Activated naive CD8-positive, alpha-beta T cell treated with anti-CD3 and anti-CD28 coated beads for 36 hours (primary cell): ENCODE results near the gene ARHGAP44. TPM values are rescaled to one million over a fixed set of nuclear protein-coding genes. Genes with fewer than 3 reads are reported as not detected.

ENCODE experiments used
- DNase-seq: peaks from one replicate; pipeline ENCODE4 v3.0.0; 2021
- H3K27ac Mint-ChIP-seq: one replicate; pipeline ENCODE4 v1.8.0; 2022; ENCODE audit warnings: mild to moderate bottlenecking, moderate library complexity, mixed read lengths
- H3K27me3 Mint-ChIP-seq: one replicate; pipeline ENCODE4 v1.8.0; 2022; ENCODE audit warnings: mild to moderate bottlenecking, mixed read lengths
- H3K36me3 Mint-ChIP-seq: one replicate; pipeline ENCODE4 v1.8.0; 2021; ENCODE audit warnings: mild to moderate bottlenecking, mixed read lengths
- H3K4me1 Mint-ChIP-seq: one replicate; pipeline ENCODE4 v1.8.0; 2021; ENCODE audit warnings: mixed read lengths
- H3K4me3 Mint-ChIP-seq: one replicate; pipeline ENCODE4 v1.8.0; 2022; ENCODE audit warnings: mild to moderate bottlenecking, moderate library complexity, mixed read lengths
- H3K9me3 Mint-ChIP-seq: one replicate; pipeline ENCODE4 v1.8.0; 2022; ENCODE audit warnings: mixed read lengths
- total RNA-seq, 2 experiments: library from RNA; stranded (reverse); gene quantifications; one replicate each; pipeline ENCODE4 v1.2.3, GENCODE V29; 2021

The ARHGAP44 gene
- under 1 TPM; 0.16 to 0.29 TPM for total RNA-seq

- Mint-ChIP-seq H3K27me3 (peaks cover 47% of the 10 kb centered on the region), H3K4me3 (peak within 1 kb of the TSS; percentile 64), H3K36me3 (no peaks in the 10 kb centered on the region), H3K27ac (no peak within 1 kb of the TSS), H3K4me1 (peaks cover 4% of the 10 kb centered on the region), H3K9me3 (peaks cover 1% of the 10 kb centered on the region)
- peak; percentile 34 for DNase-seq
Observed at GRCh38 chr17:12789481-12790248, at the start of gene ARHGAP44. TSS of gene ARHGAP44 (plus strand) at chr17:12789498. CDS start at chr17:12789839, 341 bp downstream.

- H3K27ac Mint-ChIP-seq: no peak overlapping the region
- no peaks in the 10 kb centered on the region for H3K27me3 Mint-ChIP-seq
- DNase-seq: no peak
- H3K4me1 Mint-ChIP-seq: no peaks in the 10 kb centered on the region
- H3K9me3 Mint-ChIP-seq: no peaks in the 10 kb centered on the region
- H3K4me3 Mint-ChIP-seq: no peak overlapping the region
- no peaks in the 10 kb centered on the region for H3K36me3 Mint-ChIP-seq
Observed at GRCh38 chr17:12739500-12739899, 49.8 kb upstream of the ARHGAP44 start.

GRCh38 chr17:12743046-12743445 lies 46.3 kb upstream of the ARHGAP44 start:
- DNase-seq: no peak
- no peaks in the 10 kb centered on the region for H3K4me1 Mint-ChIP-seq
- no peak overlapping the region for H3K27ac Mint-ChIP-seq
- no peak overlapping the region for H3K4me3 Mint-ChIP-seq
- H3K27me3 Mint-ChIP-seq: no peaks in the 10 kb centered on the region
- H3K9me3 Mint-ChIP-seq: no peaks in the 10 kb centered on the region
- no peaks in the 10 kb centered on the region for H3K36me3 Mint-ChIP-seq

GRCh38 chr17:12744298-12744697 lies 45.0 kb upstream of the ARHGAP44 start:
- H3K27ac Mint-ChIP-seq: no peak overlapping the region
- no peak for DNase-seq

GRCh38 chr17:12744786-12745185 lies 44.5 kb upstream of the ARHGAP44 start:
- Mint-ChIP-seq H3K27me3 (no peaks in the 10 kb centered on the region), H3K4me1 (no peaks in the 10 kb centered on the region), H3K4me3 (no peak overlapping the region), H3K9me3 (no peaks in the 10 kb centered on the region), H3K27ac (no peak overlapping the region), H3K36me3 (no peaks in the 10 kb centered on the region)
- no peak for DNase-seq

More at GRCh38 chr17:12744298-12744697, 45.0 kb upstream of the ARHGAP44 start:
- Mint-ChIP-seq H3K4me3 (no peak overlapping the region), H3K4me1 (no peaks in the 10 kb centered on the region), H3K9me3 (no peaks in the 10 kb centered on the region), H3K27me3 (no peaks in the 10 kb centered on the region), H3K36me3 (no peaks in the 10 kb centered on the region)

GRCh38 chr17:12745486-12745885 lies 43.8 kb upstream of the ARHGAP44 start:
- Mint-ChIP-seq H3K27me3 (no peaks in the 10 kb centered on the region), H3K4me1 (no peaks in the 10 kb centered on the region), H3K36me3 (no peaks in the 10 kb centered on the region), H3K4me3 (no peak overlapping the region), H3K9me3 (no peaks in the 10 kb centered on the region), H3K27ac (no peak overlapping the region)
- DNase-seq: no peak

- Mint-ChIP-seq H3K27ac (no peak overlapping the region), H3K27me3 (no peaks in the 10 kb centered on the region), H3K9me3 (no peaks in the 10 kb centered on the region), H3K36me3 (no peaks in the 10 kb centered on the region), H3K4me3 (no peak overlapping the region), H3K4me1 (no peaks in the 10 kb centered on the region)
- DNase-seq: no peak
Observed at GRCh38 chr17:12756786-12757185, 32.5 kb upstream of the ARHGAP44 start.

- no peak overlapping the region for H3K4me3 Mint-ChIP-seq
- no peaks in the 10 kb centered on the region for H3K4me1 Mint-ChIP-seq
- no peaks in the 10 kb centered on the region for H3K36me3 Mint-ChIP-seq
- no peak for DNase-seq
- H3K27me3 Mint-ChIP-seq: no peaks in the 10 kb centered on the region
- no peaks in the 10 kb centered on the region for H3K9me3 Mint-ChIP-seq
- no peak overlapping the region for H3K27ac Mint-ChIP-seq
Observed at GRCh38 chr17:12759090-12759489, 30.2 kb upstream of the ARHGAP44 start.

GRCh38 chr17:12765548-12765947 lies 23.8 kb upstream of the ARHGAP44 start:
- Mint-ChIP-seq H3K27me3 (no peaks in the 10 kb centered on the region), H3K4me1 (no peaks in the 10 kb centered on the region), H3K27ac (no peak overlapping the region), H3K36me3 (no peaks in the 10 kb centered on the region), H3K9me3 (no peaks in the 10 kb centered on the region), H3K4me3 (no peak overlapping the region)
- no peak for DNase-seq

GRCh38 chr17:12768255-12768654 lies 21.0 kb upstream of the ARHGAP44 start:
- Mint-ChIP-seq H3K9me3 (no peaks in the 10 kb centered on the region), H3K4me3 (no peak overlapping the region), H3K27ac (no peak overlapping the region), H3K27me3 (no peaks in the 10 kb centered on the region), H3K36me3 (no peaks in the 10 kb centered on the region), H3K4me1 (no peaks in the 10 kb centered on the region)
- no peak for DNase-seq

GRCh38 chr17:12769981-12770380 lies 19.3 kb upstream of the ARHGAP44 start:
- Mint-ChIP-seq H3K27ac (no peak overlapping the region), H3K36me3 (no peaks in the 10 kb centered on the region), H3K4me1 (no peaks in the 10 kb centered on the region), H3K27me3 (no peaks in the 10 kb centered on the region), H3K9me3 (no peaks in the 10 kb centered on the region), H3K4me3 (no peak overlapping the region)
- DNase-seq: no peak

GRCh38 chr17:12773153-12773552 lies 16.1 kb upstream of the ARHGAP44 start:
- Mint-ChIP-seq H3K27ac (no peak overlapping the region), H3K27me3 (no peaks in the 10 kb centered on the region), H3K9me3 (no peaks in the 10 kb centered on the region), H3K36me3 (no peaks in the 10 kb centered on the region), H3K4me1 (no peaks in the 10 kb centered on the region), H3K4me3 (no peak overlapping the region)
- no peak for DNase-seq

GRCh38 chr17:12789075-12789480 lies 220 bp upstream of the ARHGAP44 start:
- peak overlapping the region; percentile 63 for H3K4me3 Mint-ChIP-seq
- peaks cover 1% of the 10 kb centered on the region for H3K9me3 Mint-ChIP-seq
- H3K27me3 Mint-ChIP-seq: peaks cover 47% of the 10 kb centered on the region
- H3K27ac Mint-ChIP-seq: no peak overlapping the region
- H3K4me1 Mint-ChIP-seq: peaks cover 4% of the 10 kb centered on the region
- H3K36me3 Mint-ChIP-seq: no peaks in the 10 kb centered on the region
- DNase-seq: no peak

- H3K9me3 Mint-ChIP-seq: peaks cover under 1% of the 10 kb centered on the region
- H3K4me1 Mint-ChIP-seq: peaks cover 4% of the 10 kb centered on the region
- H3K27me3 Mint-ChIP-seq: peaks cover 47% of the 10 kb centered on the region
- no peak overlapping the region for H3K27ac Mint-ChIP-seq
- no peaks in the 10 kb centered on the region for H3K36me3 Mint-ChIP-seq
- no peak for DNase-seq
- peak overlapping the region; percentile 64 for H3K4me3 Mint-ChIP-seq
Observed at GRCh38 chr17:12790249-12791106, 1.2 kb downstream of the ARHGAP44 start.

GRCh38 chr17:12794919-12795532 lies 5.7 kb downstream of the ARHGAP44 start:
- DNase-seq: no peak
- H3K27ac Mint-ChIP-seq: no peak overlapping the region
- H3K9me3 Mint-ChIP-seq: peaks cover 4% of the 10 kb centered on the region
- no peak overlapping the region for H3K4me3 Mint-ChIP-seq
- H3K4me1 Mint-ChIP-seq: peaks cover 3% of the 10 kb centered on the region
- H3K27me3 Mint-ChIP-seq: peaks cover 35% of the 10 kb centered on the region
- no peaks in the 10 kb centered on the region for H3K36me3 Mint-ChIP-seq
